Stimulated activated CD8-positive, alpha-beta memory T cell treated with anti-CD3 and anti-CD28 coated beads, Interleukin-2, amount 100 ng/mL, for 48 hours (primary cell): ENCODE results near the gene IGSF21.
"Not testable (repeated sequence)": the region's sequence is repeated elsewhere in the genome, so short reads cannot be mapped to it uniquely, and the experiment has no call there.

Experiments
- DNase-seq, 2 donors: peaks; one replicate each; pipeline ENCODE4 v3.0.0-alpha.2; 2020; ENCODE audit warnings: low read depth in 2 of 2

The IGSF21 gene

DNA sequence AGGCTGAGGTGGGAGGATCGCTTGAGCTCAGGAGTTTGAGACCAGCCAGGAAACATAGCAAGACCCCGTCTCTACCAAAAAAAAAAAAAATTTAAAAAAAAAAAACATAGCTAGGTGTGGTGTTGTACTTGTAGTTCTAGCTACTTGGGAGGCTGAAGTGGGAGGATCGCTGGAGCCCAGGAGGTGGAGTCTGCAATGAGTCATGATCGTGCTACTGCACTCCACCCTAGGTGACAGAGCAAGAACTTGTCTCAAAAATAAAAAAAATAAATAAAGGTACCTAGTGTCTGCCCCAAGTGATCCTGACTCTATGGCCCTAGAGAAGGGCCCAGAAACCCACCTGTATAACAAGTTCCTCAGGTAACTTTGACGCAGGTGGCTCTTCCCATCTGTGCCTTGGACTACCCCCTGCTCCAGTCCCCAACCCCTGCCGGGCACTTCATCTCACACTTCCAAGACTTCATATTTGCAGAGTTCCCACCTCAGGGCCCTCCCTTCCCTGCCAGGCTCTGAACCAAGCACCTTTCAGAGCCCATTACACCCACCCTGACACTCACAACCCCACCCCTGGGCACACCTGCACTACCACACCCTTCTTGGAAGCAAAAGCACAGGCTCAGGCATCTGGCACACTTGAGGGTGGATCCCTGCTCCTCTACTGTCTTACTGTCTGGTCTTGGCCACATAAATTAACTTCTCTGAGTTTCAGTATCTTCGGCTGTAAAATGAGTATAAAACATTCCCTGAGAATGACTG, 292.9 kb downstream of the IGSF21 start:
- DNase-seq: no peak

DNA sequence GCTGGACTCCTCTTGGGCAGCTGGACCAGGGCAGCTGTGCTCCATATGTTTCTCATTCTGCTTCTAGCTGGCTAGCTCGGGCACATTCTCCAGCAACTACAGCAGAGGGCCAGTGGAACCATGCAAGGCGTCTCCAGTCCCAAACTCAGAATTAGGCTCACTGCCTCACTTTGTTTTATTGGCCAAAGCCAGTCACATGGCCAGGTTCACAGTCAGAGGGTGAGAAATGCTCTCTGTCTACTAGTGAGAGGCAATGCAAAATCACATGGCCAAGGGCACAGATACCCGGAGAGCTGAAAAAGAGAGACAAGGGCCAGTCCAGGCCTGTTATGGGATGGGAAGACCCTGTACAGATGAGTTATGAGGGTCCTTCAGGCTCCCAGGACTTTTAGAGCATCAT, 294.3 kb downstream of the IGSF21 start:
- no peak for DNase-seq

DNA sequence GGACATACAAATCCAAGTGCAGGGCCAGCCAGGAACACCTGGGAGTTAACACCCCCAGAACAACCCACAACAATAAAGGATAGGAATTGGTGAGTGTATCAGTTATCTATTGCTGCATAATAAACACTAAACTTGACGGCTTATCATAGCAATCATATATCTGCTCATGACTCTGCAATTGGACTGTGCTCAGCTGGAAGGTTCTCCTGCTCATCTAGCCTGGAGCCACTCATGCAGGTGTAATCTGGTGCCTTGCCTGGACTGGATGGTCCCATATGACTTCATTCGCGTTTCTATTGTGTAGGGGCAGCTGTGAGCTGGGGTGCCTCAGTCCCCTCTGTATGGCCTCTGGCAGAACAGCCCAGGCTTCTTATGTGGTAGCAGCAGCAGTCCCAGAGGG, 296.9 kb downstream of the IGSF21 start:
- no peak for DNase-seq

DNA sequence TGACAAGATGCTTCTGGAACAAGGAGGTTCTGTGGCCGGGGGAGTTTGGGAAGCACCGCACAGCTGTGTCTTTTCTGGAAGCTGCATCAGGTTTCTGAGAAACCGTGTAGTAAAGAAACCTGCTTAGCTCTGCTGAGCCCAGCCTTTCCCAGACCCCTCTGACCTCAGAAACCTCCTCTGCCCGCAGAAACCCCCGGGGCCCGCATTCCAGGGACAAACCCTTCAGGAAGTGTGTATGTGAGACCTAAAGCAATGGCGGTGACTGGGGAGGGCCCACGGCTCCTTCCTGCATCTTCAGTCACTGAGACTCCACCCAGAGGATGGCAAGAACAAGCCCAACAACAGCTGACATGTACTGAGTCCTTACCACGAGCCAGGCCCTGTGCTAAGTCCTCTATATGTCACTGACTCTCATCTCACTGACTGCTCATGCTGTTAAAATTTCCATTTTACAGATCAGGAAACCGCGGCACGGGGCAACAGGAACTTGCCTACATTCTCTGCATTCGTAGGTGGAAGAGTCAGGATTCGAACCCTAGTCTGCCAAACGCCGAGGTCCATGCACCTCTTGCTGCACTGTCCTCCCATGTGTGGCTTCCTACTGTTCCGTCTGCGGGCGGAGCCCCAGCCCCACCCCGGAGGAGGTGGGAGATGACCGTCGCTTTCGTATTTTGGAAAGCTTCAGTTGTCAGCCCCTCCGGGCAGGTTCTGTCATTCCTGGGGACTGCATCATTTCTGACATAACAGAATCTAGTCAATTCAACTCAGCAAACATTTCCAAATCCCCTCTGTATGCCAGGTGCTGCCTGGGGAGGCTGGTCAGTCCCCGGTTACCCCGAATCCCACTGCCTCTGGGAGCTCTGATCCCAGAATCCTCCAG, 299.8 kb downstream of the IGSF21 start:
- DNase-seq: no peak

DNA sequence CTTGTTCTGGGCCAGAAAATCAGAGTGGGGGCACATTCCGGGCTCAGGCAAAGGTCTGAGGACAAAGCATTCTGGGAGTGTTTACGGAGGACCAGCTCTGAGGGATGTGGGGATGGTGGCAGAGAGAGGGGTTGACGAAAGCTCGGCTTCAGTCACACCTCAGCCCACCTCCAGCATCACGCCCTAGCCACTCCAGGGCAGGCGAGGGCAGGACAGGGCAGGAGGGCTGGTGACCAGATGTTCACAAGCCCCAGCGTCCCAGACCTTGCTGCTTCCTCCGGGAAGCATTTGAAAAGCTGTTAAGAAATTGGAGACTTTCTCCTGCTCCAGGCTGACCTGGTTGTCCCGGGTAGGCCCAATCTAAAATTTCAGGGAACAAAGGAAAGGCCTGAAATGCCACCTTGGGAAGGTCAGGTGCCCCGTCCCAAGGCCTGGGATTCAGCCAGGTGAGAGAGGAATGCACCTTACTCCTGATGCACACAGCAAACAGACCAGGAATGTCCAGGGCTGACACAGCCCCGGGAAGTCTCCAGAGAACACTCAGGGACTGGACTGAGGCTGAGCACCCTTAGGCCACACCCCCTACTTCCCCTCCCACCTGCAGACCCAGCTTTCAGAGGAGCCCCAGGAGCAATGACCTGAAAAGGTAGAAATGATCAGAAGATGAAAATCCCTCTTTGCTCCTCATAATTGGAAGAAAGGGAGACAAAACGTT, 301.2 kb downstream of the IGSF21 start:
- no peak for DNase-seq

DNA sequence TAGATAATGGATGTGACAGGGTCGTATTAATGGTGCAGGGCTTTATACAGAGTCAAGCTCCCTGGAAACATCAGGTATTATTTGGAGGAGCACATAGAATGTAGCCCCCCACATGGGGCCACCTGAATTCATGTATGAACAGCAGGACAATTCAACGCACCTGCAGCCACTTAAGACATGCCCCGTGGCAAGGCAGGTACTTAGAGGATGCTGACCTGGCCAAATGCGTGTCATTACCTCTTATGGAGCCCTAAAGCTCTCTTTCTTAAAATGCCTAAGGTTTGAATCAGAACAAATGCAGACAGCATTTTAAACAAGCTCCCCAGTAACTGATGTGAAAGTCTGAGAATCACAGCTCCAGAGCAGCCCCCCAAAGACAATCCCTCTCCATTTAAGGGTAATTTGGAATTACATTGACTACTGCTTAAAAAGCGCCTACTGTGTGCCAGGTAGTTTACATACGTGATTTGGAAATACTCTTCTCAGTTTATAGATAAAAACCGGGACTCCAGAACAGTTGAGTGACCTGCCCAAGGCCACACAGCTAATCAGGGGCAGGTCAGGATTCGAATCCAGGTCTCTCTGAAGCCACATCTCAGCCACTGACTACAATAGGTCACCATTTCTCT, 302.1 kb downstream of the IGSF21 start:
- DNase-seq: no peak

DNA sequence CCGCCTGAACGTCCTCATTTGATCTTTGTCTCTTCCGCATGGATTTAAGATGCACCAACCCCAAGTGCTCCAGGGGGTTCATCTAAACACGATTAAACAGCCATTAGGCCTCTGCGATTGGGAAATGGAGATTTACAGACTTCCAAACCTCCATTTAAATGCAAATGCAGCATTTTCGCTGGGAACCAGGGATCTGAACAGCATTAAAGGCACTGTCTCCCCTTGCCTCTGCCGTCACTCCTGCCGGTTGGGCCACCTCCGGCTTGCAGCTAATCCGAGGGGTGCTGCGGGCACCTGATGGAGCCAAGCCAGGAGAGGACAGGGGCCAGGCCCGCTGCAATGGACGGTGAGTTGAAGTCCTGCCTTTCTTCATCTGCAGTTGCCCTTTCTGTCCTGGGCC, 302.8 kb downstream of the IGSF21 start:
- DNase-seq: no peak

DNA sequence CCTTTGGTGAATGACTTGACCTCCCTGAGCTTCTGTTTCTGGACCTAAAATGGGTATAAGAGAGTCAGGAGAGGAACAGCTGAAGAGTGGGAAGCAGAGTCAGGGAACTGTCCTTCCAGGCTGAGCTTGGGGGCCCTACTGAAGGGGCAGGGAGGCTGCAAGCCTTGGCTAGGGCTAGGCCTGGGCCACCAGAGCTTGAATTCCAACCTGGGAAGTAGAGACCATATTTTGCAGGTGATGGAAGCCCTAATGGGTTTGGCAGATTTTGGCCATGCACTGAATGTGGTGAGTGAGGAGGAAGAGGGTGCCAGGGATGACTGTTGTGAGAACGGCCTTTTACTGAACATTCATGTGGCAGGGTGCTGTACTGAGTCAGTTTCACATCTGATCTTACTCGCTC, 303.7 kb downstream of the IGSF21 start:
- no peak for DNase-seq

DNA sequence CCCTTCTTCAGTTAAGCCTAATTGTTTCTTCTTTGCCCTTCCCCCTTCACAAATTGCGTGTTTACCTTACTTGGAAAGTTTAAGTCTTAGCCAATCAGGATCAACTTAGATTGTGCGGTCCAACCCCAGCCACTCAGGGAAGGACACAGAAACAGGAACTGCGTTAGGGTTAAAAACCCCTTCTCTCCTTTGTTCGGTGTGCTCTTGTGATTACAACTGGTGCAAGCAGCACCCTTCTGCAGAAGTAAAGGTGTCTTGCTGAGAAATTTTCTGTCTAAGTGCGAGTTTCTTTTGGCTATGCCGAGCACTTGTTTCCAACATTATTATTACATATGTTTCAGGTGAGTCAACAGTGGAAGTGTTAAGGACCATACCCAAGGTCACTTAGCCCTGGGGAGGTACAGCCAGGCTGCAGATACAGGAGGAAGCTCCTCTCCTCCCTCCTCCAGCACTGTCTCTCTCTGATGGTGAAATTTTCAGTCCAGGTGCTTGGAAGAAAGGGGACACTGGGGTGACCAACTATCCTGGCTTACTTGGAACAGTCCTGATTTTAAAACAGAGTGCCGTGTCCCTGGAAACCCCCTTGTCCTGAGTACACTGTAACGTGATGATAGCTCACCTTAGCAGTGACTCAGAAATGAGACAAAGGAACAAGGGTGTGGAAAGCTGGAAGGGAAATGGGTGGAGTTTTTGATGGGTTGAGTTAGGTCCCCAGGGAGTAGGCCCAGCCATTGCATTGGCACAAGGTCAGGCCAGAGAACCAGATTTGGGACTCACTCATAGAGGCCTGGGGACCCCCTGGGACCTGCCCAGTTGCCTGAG, 304.4 kb downstream of the IGSF21 start:
- no peak for DNase-seq

DNA sequence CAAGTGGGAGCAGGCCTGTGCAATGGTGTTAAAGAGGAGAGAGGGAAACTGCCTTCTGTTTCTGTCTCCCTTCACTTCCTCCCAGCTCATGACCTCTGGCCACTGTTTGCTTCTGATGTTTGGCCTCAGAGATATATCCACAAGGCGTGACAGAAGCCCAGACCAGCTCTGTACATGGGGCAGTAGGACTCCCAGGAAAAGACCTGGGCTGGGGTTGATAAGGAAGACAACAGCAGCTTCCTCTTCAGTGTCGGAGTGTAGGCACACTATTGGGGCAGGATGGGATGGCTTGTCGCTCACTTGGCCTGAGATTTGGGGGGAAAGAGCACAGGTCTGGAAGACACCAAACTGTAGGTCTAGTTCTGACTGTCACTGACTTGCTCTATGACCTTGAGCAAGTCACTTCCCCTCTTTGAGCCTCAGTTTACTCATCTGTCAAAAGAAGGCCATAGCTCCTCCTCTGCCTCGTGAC, 305.3 kb downstream of the IGSF21 start:
- DNase-seq: no peak

DNA sequence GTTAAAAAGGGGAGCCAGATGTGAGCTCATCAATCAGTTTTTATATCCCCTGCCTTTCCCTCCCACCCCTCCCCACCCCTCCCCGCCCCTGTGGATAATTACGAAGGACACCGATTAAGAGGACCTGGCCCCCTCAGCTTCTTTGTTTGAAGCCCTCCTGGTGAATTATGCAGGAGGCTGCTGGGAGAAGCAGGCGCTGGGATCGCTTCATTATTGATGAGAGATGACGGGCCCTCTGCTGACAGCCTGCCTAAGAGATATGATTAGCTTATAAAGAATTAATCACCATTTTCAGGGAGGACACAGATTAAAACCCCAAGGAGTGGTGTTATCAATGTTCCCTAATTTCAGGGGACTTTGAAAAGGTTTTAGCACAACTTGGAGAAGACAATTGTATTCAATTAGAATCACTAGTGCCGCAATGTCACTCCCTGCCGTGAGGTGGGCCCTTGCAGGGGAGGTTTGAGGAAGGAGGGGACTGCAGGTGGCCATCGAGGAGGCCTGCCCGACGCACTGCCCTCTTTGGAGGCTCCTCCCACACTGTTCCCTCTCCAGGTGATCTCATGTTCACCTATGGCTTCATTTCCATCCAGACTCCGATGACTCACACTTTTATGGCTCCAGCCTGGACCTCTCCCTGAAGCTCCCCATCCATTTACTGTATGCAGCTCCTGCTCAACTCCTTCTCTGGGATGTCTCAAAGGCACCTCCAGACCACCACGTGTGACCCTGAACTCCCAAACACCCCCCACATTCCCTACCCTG, 306.1 kb downstream of the IGSF21 start:
- no peak for DNase-seq

DNA sequence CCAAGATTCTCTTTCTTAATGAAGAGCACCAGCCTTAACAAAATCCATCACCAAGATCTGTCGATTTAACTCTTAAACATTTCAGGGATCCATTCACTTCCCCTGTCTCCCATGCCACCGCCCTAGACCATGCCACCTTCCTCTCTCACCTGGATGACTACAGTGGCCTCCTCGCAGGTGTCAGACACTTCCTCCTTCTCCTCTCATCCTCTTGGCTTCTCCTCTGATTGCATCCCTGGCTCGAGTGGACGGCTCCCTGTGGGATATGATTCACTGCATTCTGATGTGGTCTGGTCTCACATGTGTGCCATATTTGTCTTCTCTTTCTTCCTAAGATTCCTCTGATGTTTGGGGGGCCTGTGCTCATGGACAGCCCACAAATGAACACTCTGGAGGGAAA, 306.7 kb downstream of the IGSF21 start:
- DNase-seq: no peak

DNA sequence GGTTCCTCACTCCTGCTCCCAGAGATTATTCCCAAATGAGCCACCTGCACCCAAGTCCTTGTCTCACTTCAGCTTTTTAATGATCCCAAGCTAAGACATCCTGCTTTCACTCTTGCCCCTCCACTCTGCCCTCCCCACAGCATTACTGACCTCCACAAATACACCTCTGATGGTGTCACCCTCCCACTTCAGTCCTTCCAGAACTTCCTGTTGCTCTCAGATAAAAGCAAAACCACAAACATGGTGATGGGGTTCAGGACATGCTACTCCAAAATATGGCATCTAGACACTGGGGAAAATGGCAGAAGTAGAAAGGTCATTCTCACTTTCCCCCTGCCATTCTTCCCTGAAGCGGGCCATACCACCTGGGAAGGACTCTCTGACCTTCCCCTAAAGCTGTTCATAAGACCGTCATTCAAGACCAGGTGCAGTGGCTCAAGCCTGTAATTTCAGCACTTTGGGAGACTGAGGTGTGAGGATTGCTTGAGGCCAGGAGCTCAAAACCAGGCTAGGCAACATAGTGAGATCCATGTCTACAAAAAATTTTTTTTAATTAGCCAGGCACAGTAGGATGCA, 307.4 kb downstream of the IGSF21 start:
- DNase-seq: no peak

DNA sequence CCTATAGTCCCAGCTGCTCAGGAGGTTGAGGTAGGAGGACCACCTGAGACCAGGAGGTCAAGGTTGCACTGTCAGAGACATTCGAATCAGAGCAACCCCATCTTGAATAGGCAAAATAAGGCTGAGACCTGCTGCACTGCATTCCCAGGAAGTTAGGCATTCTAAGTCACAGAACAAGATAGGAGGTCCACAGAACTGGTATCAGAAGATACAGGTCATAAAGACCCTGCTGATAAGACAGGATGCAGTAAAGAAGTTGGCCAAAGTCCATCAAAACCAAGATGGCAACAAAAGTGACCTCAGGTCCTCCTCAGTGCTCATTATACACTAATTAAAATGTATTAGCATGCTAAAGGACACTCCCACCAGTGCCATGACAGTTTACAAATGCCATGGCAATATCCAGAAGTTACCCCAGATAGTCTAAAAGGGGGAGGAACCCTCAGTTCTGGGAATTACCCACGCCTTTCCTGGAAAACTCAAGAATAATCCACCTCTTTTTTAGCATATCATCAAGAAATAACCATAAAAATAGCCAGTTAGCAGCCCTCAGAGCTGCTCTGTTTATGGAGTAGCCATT, 307.9 kb downstream of the IGSF21 start:
- DNase-seq: no peak

DNA sequence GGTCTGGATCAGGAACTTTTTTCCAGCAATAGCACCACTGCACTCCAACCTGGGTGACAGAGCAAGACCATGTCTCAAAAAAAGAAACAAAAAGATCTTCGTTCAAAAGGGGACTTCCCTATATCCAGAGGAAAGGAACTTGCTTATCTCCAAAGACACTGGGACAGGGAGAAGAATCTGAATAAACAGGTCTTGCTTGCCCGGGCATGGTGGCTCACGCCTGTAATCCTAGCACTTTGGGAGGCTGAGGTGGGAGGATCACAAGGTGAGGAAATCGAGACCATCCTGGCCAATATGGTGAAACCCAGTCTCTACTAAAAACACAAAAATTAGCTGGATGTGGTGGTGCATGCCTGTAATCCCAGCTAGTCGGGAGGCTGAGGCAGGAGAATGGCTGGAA, 308.5 kb downstream of the IGSF21 start:
- DNase-seq: not testable (repeated sequence)

DNA sequence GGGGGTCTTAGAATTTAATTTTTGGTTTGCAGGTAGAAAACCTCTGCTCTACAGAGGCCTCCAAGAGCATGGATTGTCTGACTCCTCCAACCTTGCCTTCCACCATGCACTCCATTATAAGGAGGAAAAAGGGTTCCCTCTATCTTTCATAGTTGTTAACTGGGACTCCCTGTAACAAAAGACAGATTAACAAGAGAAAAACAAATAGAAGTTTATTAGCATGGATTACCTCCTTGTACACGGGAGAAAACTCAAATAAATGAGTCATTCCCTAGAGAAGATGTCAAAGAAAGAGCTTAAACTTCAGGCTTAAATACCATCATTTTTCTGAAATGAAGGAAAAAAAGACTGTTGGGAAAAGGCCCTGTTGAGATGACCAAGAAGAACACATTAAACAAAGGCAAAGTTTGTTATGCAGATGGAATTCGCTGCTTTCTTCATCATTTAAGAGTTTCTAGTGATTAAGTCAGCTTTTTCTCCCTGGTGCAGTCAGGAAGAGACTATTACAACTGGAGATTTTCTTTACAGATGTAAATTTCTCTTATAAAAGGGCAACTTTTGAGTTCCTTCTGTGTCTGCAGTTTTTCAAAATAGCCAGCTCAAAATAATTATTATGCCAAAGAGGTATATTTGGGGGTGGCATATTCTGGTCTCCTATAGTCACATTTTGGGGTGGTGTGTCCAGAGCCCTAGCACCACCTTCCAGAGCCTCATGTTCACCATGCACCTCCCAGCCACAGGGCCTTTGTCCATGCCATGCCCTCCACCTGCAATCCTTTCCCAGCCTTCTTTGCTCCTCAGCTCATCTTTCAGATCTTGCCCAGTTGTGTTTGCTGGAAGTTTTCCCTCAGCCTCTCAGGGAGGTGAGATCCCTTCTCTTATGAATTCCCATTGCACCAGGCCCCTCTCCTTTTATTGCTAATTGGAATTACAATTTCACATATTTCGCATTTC, 310.0 kb downstream of the IGSF21 start:
- no peak for DNase-seq

DNA sequence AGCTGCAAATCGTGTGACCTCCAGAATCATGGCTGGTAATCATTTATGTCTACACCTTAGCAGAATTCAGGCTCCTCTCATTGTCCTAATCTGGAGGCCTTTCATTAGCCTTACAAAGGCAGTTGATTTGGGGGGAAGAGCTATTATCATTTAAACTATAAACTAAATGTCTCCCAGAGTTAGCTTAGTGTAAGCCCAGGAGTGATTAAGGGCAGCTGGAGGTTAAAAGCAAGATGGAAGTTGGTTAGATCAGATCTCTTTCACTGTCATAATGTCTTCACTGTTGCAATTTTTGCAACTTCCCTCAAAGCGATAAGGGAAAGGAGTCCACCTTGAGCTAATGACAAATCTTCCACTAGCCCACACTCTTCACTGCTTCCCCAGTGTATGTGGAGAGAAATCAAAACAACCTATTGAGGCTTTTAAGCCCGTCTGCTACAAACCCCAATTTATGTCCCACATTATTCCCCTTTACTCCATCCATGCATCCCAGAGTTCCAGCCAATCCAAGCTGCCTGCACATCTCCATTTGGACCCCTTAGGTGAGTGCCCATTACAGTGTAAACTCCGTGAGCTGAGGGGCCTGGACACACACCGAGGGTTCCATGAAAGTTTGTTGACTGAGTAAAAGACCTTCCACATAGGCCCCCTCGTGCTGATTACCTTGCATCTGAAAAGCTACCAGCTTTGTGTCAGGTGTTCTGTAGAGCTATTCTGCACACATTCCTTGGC, 311.7 kb downstream of the IGSF21 start:
- no peak for DNase-seq

DNA sequence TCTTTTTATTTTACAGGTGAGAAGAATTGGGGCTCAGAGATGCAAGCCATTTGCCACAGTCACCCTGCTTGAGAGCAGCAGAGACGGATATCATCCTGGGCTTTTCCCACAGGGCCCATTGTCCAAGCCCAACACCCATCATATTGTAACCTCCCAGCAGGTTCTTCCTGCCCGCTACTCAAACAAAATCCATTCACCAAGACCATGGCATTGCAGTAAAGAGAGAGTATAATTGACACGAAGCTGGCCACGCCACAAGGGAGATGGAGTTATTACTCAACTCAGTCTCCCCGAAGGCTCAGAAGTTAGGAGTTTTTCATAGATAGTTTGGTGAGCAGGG, 312.2 kb downstream of the IGSF21 start:
- DNase-seq: no peak
